Left colon (tissue), 2 donors: ENCODE measurements around the gene TMPRSS3. TPM values are rescaled to one million over a fixed set of nuclear protein-coding genes. Genes with fewer than 3 reads are reported as not detected.

Experiments
- ATAC-seq: fragments of 200-7000 bp; cut with Tn5 transposase; one replicate; pipeline ENCODE4 v1.9.1; 2020; ENCODE audit warnings: mild to moderate bottlenecking, moderate library complexity
- DNase-seq, 2 donors: peaks; one replicate each; pipeline ENCODE4 v3.0.0-alpha.2; 2020
- intact Hi-C, 2 donors: fragments of 100-400 bp; cut with DNase I in 1 of 2; cut with micrococcal nuclease in 1 of 2; formaldehyde crosslinking; loops; one replicate each; pipeline versions ENCODE4 v1.11.2 to v1.14.0; 2022; cut with DNase I, micrococcal nuclease
- long read RNA-seq: library from polyadenylated mRNA; unstranded; transcript quantifications from one replicate; pipeline ENCODE4 v2.0.0, GENCODE V29; 2021
- total RNA-seq, 2 donors: library from RNA; stranded (reverse); fragmentation: NEBNext Ultra II Directional; extraction: Animal tissue kit (Norgen Biotek cat#: 25700); gene quantifications; one replicate each; pipeline ENCODE4 v1.2.1, GENCODE V29; 2021
- donor health status: DM: no; HTN: no; CAD: no.
- donor health status: DM: yes; HTN: yes; CAD: no.

TMPRSS3 gene
- under 1 TPM; 0.43 to 0.61 TPM for total RNA-seq
- long read RNA-seq: 0 reads

DNA sequence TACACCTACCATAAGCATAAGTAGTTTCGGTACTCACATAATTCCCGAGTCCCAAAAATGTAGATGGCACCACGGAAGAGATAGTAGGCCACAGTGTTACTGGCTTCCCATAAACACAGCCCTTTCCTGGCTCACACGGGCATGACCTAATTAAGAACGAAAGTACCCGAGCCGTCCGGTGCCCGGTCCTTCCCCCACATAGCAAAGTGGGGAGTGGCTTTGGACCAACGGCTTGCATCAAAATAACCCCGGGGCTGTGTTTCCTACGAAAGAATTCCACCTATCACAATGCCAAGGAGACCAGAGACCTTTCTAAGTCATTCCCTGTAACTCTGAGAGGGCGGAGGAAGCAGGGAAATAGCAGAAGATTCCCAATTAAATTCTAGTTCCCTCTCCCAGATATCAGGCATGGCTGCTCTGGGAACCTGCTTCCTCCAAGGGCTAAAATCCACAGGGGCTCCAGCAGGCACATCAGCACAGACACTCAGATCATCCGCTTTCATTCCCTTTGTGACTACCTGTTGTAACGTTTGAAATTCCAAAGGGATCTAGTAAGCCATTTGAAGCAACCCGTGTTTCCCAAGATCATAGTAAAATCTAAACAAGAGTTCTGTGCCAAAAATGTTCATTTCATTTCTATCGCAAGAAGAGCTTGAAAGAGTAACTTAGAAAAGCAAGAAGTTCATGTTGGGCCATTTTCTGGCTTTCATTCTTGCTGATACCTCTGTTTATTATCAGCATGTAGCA, at the start of gene TMPRSS3:
TSS of gene TMPRSS3 (minus strand) at position 148 of the 747 bp plus-strand sequence. CDS start 635 bp downstream, outside the sequence.
- ATAC-seq (no peak), DNase-seq (peak in 1 of 2 donors; percentile 11)
- intact Hi-C loops: loop anchor here in 1 of 2 donors (10.0 kb wide), 1 partner anchor 59 kb away; no protein-coding TSS in a partner anchor

DNA sequence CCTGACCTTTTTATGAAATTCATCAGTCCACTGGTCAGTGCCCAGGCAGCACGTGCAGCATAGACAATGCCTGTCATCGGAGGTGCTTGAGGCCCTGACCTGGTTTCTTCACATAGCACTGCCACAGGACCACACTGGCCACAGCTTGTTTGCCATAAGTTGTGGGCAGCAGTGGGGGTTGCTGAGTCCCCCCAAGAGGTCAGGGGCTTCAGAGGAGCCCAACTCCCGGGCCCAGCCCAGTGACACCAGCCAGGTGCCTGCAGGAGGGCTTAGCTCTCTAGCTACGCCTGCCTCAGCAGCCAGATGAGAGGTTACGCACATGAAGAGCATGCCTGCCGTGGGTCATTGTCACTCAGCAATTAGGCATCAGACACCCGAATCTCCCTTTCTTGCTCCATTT, 49.5 kb upstream of the TMPRSS3 start:
- peak in 1 of 2 donors; percentile 6 for DNase-seq
- intact Hi-C loops: no loop called here
- ATAC-seq: no peak

DNA sequence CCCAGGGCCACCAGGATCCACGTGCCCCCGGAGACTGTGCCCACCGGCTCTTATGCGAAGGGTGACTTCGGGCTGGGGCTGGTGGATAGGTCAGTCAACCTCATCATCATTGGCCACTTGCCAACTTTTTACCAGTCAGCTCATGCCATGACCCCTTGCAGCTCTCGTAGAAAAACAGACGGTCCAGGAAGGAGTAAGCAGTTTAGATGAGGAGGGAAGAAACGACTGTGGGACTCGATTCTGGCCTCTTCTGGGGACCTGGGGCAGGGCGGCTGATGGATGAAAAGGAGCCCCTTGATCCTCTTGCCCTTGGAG, 48.9 kb upstream of the TMPRSS3 start:
- DNase-seq (no peak), ATAC-seq (no peak)
- intact Hi-C loops: no loop called here

DNA sequence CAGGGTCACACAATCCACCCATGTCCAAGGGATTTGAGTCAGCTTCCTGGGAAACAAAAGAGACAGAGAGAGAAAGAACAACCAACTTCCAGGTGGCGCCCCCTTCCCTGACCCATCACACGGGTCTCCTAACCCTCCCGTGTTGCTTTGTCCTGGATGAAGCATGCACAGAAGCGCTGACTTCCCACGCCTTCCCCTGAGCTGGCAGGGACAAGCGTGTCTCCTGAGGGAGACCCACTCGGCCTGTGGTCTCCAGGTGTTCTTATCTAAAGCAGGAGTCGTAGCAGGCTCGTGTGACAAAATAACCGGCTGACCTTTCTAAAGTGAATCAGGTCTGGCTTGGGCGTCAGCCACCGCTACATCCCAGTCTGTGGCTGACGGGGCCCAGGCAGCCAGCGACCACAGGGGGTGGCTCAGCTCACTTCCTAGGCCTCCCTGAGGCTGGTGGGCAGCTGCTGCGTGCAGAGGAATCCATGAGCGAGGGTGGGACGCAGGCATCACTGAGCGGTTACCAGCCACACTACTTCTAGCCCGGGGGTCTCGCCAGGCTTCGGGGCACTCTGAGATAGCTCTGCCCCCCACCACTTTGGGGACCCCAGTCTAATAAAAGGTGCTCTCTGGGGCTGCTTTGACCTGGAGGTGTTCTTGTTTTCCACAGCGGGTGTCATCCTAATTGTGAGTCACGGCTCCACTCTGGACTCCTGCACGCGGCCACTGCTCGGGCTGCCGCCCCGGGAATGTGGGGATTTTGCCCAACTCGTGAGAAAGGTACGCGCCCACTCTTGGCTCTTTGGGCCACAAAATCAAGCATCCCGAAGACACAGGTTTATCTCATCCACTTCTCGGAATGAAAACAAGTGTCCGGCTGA, 48.3 kb upstream of the TMPRSS3 start:
- intact Hi-C loops: no loop called here
- DNase-seq (peak in 1 of 2 donors; percentile 14), ATAC-seq (no peak)

DNA sequence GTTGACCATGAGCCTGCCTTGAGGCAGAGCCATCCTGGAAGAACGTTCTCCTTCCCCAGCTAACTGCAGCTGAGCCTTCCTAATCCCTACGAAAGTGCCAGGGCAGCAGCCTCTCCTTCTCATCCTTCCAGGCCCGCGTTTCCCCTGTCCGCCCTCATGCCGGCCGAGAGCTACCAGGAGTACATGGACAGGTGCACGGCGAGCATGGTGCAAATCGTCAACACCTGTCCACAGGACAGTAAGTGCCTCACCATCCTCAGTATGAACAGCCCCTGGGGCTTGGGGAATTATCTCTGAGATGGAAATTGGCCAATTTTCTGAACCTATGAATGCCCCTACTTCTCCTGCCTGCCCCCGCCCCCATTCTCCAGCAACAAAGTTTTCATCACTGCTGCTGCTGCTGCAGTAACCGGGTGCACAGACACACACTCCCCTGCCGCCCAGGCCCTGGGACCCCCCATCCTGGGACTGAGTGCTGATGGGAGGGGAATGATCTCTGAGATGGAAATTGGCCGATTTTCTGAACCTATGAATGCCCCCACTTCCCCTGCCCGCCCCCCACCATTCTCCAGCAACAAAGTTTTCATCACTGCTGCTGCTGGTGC, 47.4 kb upstream of the TMPRSS3 start:
- ATAC-seq (no peak), DNase-seq (peak in 1 of 2 donors; percentile 17)
- intact Hi-C loops: no loop called here

DNA sequence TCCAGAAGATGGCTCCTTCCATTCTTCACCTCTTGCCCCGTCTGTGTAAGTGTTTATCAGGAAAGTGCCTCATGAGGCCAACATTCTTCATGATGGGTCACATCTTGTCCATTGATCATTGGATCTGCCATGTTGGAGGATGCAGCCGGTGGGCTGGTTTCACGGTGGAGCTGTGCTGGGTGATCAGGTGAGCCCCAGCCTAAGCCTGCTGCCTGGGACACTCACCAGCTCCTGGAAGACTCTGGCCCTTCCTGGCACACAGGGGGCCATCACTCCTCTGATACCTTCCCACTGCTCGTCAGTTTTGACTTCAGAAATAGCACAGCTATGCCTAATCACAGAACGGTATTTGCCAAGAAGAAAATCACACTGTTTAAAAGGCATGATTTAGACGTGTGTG, 46.1 kb upstream of the TMPRSS3 start:
- no peak for ATAC-seq
- intact Hi-C loops: no loop called here
- DNase-seq: no peak

DNA sequence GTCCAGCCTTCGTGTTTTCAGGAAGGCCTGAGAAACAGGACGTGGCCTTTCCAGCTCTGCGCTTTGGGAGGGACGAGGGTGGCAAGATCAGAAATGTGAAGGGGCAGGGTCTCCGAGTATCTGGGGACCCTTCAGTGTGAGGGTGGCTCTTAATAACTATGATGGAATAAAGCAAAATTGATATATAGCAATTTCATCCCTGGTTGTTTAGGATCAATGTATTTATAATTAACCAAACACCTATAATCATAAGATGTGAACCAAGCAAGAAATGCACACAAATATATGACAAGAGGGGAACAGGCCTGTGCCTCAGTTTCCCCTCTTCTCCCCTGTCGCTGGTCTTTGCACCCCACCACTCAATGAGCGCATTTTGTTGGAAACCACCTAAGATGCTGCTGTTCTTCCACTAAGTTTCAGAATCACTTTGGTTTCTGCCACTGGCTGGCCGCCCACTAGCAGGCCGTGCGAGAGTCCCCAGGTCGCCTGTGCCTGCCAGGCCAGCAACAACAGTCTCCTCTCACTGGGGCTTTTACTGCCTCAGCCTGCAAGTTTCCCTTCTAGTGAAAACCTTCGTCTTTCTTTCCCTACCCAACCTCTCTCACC, 44.4 kb upstream of the TMPRSS3 start:
- intact Hi-C loops: no loop called here
- ATAC-seq (no peak), DNase-seq (peak in 1 of 2 donors; percentile 5)

DNA sequence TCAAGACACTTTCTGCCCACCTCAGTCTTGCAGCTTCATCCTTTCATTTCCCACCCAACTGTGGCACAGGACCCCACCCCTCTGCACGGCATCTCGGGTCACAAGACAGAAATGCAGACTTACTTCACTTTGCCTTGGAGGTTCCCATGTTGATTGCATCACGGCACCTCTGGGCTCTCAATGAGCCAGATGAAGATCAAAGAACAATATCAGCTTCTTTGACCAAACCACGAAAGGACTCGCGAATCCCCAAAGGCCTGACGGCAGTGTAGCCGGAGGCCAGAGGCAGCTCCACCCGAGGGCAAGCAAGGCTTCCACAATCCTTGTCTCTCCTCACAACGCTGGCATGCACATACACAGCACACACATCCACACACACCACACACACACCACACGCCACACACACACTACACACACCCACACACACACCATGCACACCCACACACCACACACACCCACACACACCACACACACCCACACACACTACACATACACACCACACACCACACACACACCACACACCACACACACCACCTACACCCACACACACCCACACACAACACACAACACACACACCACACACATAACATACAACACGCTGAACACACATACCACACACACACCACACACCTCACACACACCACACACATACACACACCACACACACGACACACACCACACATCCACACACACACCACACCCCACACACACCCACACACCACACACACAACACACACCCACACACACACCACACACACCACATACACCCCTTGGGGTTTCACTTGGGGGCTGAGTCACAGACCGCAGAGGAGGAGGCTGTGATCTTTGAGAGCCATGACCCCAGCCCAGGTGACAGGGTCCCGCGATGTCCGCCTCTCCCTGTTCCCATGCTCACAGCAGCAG, 43.7 kb upstream of the TMPRSS3 start:
- ATAC-seq: no peak
- intact Hi-C loops: no loop called here
- DNase-seq: peak in 1 of 2 donors; percentile 17

DNA sequence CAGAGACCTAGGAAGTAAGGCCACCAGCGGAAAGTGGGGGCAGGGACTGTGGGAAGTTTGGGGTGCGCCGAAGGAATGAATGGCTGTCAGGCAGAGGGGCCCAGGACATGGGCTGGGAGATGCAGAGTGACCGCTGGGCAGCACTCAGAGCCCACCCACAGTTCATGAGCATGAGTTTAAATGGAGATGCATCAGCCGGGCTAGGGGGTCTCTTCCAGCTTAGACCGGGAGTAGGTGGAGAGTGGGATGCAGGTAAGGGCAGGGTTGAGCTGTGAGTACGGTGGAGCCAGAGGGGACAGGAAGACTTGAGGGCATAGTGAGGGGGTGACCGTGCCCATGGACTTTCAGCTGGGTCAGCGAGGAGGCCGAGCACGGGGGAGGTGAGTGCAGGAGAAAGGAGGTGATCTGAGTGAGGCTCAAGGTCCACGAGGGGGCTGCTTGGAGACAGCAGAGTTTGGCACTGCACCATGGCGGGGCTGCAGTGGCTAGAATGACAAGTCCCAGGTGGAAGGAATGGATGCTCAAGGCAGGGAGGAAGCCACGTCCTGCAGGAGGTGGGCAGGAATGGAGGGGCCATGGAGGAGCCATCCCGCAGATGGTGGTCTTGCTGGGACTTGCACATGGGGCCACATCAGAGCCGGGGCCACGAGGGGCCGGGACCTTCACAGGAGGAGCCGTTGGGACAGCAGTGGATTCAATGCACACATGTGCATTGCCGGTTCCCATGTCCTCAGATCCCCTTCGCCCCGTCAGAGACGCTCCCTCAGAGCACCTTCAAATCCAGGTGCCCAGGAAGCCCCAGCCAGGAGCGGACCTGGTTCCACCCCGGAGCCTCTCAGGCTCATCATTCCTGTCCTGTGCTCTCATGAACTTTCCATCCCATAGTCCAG, 42.7 kb upstream of the TMPRSS3 start:
- ATAC-seq (no peak), DNase-seq (peak in 1 of 2 donors; percentile 15)
- intact Hi-C loops: no loop called here

DNA sequence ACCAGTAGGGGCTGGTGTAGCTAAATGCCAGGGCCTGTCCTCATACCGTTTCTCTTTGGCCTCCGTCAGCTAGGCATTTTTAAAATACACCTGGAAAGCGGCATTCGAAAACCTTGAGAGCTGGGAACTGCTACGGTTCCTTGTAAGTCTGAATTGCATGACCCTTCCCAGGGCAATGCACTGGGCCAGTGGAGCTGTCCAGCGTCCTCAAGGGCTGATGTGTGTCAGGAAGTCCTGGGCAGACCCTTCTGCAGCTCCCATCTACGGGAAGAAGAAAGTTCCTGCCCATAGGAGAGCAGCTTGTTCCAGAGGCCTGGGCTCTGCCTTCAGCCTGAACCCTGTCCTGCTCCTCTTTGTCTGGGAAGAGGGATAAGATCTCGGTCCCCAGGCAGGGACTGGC, 41.9 kb upstream of the TMPRSS3 start:
- DNase-seq (peak in 1 of 2 donors; percentile 10), ATAC-seq (no peak)
- intact Hi-C loops: no loop called here

DNA sequence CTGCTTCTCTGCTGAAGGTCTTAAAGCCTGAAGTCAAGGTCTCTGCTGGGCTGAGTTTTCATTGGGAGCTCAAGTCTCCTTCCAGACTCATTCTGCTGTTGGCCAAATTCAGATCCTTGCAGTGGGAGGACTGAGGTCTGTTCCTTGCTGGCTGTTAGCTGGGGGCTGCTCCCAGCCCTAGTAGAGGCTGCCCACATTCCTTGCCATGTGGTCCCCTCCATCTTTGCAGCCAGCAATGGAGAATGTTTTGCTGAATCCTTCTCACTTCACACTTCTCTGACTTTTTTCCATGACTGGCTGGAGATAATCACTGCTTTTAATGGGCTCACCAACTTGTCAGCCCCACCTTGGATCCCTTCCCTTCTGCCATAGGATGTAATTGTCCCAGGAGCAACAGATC, 41.1 kb upstream of the TMPRSS3 start:
- no peak for ATAC-seq
- DNase-seq: peak in 1 of 2 donors; percentile 13
- intact Hi-C loops: no loop called here

DNA sequence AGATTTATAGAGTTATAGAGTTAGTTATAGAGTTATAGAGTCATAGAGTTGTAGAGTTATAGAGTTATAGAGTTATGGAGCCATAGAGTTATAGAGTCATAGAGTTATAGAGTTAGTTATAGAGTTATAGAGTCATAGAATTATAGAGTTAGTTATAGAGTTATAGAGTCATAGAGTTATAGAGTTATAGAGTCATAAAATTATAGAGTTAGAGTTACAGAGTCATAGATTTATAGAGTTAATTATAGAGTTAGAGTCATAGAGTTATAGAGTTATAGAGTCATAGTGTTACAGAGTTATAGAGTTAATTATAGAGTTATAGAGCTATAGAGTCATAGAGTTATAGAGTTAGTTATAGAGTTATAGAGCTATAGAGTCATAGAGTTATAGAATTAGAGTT, 40.0 kb upstream of the TMPRSS3 start:
- intact Hi-C loops: no loop called here
- DNase-seq (no peak), ATAC-seq (no peak)

DNA sequence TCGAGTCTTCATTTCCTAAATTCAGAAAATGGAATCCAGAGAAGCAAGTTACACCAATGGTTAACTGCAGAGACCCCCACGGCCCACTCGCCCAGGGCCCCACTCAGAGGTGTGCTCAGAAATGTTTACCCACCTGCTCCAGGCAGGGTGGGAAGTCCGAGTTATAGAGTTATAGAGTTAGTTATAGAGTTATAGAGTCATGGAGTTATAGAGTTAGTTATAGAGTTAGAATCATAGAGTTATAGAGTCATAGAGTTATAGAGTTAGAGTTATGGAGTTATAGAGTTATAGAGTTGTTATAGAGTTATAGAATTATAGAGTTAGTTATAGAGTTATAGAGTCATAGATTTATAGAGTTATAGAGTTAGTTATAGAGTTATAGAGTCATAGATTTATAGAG, 39.5 kb upstream of the TMPRSS3 start:
- ATAC-seq: no peak
- intact Hi-C loops: no loop called here
- DNase-seq: no peak

DNA sequence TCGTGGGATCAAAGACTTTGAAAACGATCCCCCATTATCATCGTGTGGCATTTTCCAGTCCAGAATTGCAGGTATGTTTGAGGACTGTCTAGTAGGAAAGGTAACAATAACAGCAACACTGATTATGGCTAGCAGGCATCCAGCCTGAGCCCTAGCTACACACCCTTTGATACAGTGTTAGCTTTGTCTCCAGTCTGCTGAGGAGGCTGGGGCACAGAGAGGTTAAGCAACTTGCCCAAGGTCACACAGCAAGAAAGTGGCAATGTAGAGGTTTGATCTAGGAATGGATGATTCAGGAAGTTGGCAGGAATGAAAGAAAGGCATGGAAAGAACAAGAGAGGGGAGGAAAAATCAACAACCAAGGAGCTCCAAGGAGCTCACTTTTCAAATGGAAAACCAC, 39.0 kb upstream of the TMPRSS3 start:
- intact Hi-C loops: no loop called here
- ATAC-seq: no peak
- no peak for DNase-seq

DNA sequence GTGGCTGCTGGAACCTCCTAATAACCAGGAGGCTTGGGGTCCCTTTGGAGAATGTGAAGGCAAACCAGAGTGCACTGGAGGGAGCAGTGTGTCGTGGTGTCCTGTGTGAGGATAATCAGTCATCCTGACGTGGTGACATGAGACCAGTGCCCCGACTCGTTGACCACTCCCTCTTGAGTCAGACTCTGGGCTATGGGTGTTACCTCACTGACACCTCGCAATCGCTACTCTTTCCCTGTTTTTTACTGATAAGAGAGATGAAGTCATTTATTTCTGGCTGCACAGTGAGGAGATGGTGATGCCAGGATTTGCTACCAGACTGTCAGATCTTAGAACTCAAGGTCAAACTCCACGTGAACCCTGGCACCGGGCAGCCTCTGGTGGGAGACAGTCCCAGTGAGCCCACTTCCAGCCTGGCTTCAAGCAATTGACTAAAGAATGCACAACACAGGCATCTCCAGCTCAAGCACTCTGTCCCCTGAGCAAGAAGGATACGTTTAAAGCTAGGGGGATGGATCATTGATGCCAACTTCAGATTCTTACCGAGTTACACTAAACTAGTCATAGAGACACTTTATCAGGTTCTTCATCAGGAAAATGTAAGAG, 38.2 kb upstream of the TMPRSS3 start:
- ATAC-seq: peak; percentile 94
- DNase-seq: peak in 1 of 2 donors; percentile 43
- intact Hi-C loops: no loop called here

DNA sequence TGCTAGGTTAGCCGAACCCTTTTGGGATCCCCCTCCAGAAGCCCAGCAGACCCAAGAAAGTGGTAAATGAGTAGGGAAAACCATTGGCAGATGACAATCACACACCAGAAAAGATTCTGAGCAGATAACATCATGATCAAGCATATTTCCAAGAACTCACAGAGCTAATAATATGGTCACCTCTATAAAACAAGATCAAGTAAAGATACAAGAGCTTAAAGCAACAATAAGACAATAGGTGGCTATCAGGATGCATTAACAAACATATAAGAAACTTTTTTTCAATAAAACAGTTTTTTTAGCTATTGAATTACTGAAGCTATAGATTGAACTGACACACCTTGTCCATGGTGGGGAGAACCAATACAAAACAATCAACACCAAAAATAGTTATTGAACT, 36.8 kb upstream of the TMPRSS3 start:
- intact Hi-C loops: no loop called here
- DNase-seq: no peak
- no peak for ATAC-seq

DNA sequence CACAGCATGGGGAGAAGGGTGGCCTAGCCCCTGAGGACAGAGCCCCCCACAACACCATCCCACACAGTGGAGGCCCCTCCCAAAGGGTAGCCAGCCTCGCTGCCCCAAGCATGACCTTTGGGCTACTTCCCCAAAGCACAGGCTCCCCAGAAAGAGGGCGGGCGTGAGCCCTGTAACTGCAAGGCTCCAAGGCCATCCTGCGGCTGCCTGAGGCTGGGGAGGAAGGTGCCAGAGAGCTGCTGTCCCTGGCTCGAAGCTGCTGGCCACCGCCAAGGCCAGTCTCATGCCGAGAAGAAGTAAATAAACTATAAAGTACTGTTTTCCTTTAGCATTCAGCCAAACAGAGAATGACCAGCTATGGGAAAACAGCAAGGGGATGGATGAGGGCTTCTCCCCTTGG, 35.3 kb upstream of the TMPRSS3 start:
- ATAC-seq (no peak), DNase-seq (peak in 1 of 2 donors; percentile 4)
- intact Hi-C loops: no loop called here
